ENCODE data around the gene MBLAC1. TPM values are rescaled to one million over a fixed set of nuclear protein-coding genes. Genes with fewer than 3 reads are reported as not detected.
A peak's percentile ranks its signal among the peaks of the same experiment; 100 is the strongest.

The MBLAC1 gene
- total RNA-seq, 1 donor, result 2.2 TPM

GRCh38 chr7:100176096-100177044 is 49.6 kb downstream of the MBLAC1 start:
- TF ChIP-seq, protein P1, sequence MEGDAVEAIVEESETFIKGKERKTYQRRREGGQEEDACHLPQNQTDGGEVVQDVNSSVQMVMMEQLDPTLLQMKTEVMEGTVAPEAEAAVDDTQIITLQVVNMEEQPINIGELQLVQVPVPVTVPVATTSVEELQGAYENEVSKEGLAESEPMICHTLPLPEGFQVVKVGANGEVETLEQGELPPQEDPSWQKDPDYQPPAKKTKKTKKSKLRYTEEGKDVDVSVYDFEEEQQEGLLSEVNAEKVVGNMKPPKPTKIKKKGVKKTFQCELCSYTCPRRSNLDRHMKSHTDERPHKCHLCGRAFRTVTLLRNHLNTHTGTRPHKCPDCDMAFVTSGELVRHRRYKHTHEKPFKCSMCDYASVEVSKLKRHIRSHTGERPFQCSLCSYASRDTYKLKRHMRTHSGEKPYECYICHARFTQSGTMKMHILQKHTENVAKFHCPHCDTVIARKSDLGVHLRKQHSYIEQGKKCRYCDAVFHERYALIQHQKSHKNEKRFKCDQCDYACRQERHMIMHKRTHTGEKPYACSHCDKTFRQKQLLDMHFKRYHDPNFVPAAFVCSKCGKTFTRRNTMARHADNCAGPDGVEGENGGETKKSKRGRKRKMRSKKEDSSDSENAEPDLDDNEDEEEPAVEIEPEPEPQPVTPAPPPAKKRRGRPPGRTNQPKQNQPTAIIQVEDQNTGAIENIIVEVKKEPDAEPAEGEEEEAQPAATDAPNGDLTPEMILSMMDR (IDR thresholded peaks at IDR 0.05; ENCODE audit: extremely low read depth, low read depth, low read length), result no peak
- Histone ChIP-seq H4K20me1 (ENCODE audit: insufficient read depth, low read length) (no peaks in the 10 kb centered on the region), H3K4me1 (ENCODE audit: insufficient read depth, low read length) (peaks cover 5% of the 10 kb centered on the region), H3K79me2 (ENCODE audit: insufficient read depth, low read length) (no peaks in the 10 kb centered on the region), H3K4me3 (ENCODE audit: insufficient read depth, low read length) (peak overlapping the region; percentile 76), H3K36me3 (ENCODE audit: insufficient read depth, low read length) (no peaks in the 10 kb centered on the region), H3K27me3 (ENCODE audit: insufficient read depth, low read length) (peaks cover 9% of the 10 kb centered on the region), H3K27ac (ENCODE audit: low read depth, low read length) (no peak overlapping the region), H3K4me2 (ENCODE audit: insufficient read depth, low read length) (peak overlapping the region; percentile 91), H3K9me3 (ENCODE audit: low read depth, low read length) (no peaks in the 10 kb centered on the region), H2AFZ (ENCODE audit: low read length) (peak overlapping the region; percentile 94)
- DNase-seq (ENCODE audit: insufficient read length, low spot score, missing footprints), result peak; percentile 90

- no peaks in the 10 kb centered on the region for H3K79me2 ChIP-seq (ENCODE audit: insufficient read depth, low read length)
- H2AFZ ChIP-seq (ENCODE audit: low read length), result peak within 1 kb of the TSS; percentile 94
- peaks cover 5% of the 10 kb centered on the region for H3K27me3 ChIP-seq (ENCODE audit: insufficient read depth, low read length)
- DNase-seq (ENCODE audit: insufficient read length, low spot score, missing footprints), result peak; percentile 99
- peaks cover 5% of the 10 kb centered on the region for H3K4me1 ChIP-seq (ENCODE audit: insufficient read depth, low read length)
- peak within 1 kb of the TSS; percentile 91 for H3K4me2 ChIP-seq (ENCODE audit: insufficient read depth, low read length)
- H3K27ac ChIP-seq (ENCODE audit: low read depth, low read length), result no peak within 1 kb of the TSS
- H3K4me3 ChIP-seq (ENCODE audit: insufficient read depth, low read length), result peak within 1 kb of the TSS; percentile 76
- H4K20me1 ChIP-seq (ENCODE audit: insufficient read depth, low read length), result no peaks in the 10 kb centered on the region
- TF ChIP-seq, protein P1 (IDR thresholded peaks at IDR 0.05; ENCODE audit: extremely low read depth, low read depth, low read length), result no peak
- no peaks in the 10 kb centered on the region for H3K36me3 ChIP-seq (ENCODE audit: insufficient read depth, low read length)
- no peaks in the 10 kb centered on the region for H3K9me3 ChIP-seq (ENCODE audit: low read depth, low read length)
Measured at GRCh38 chr7:100177045-100178001, 50.6 kb downstream of the MBLAC1 start, which contains the start of the genes GPC2 and STAG3. Gene GPC2, minus strand, starts transcription at chr7:100177381. Its CDS starts 182 bp downstream, at chr7:100177199. Gene STAG3, plus strand, starts transcription at chr7:100177918. Its CDS starts 2,639 bp downstream, at chr7:100180557.

Small RNA genes lying within 50 kb of the gene (small RNA-seq; reads per million reads assigned to genes)
- gene MIR106B (7,662 reads per million, percentile 100 among the genes with 10 or more reads in this experiment), gene MIR25 (3,025 reads per million, percentile 99 among the genes with 10 or more reads in this experiment), gene MIR93 (5,748 reads per million, percentile 100 among the genes with 10 or more reads in this experiment)

Other genes starting within 250 kb of the MBLAC1 start
- 0.29 and 0.72 TPM in 2 replicates for gene OR2AE1, start 249.9 kb upstream of the MBLAC1 start, total RNA-seq
- gene TRIM4, start 207.4 kb upstream of the MBLAC1 start, total RNA-seq, result 26.4 and 29.5 TPM in 2 replicates
- gene GJC3, start 197.3 kb upstream of the MBLAC1 start, total RNA-seq, result not detected in 2 replicates
- not detected in 2 replicates for gene AZGP1, start 150.9 kb upstream of the MBLAC1 start, total RNA-seq
- 46.0 and 46.3 TPM in 2 replicates for gene ZKSCAN1, start 111.4 kb upstream of the MBLAC1 start, total RNA-seq
- 9.8 and 10.9 TPM in 2 replicates for gene ZSCAN21, start 77.2 kb upstream of the MBLAC1 start, total RNA-seq
- 30.4 and 33.9 TPM in 2 replicates for gene ZNF3, start 45.2 kb upstream of the MBLAC1 start, total RNA-seq
- gene COPS6, start 38.0 kb upstream of the MBLAC1 start, total RNA-seq, result 42.4 and 45.6 TPM in 2 replicates
- 28.6 and 31.2 TPM in 2 replicates for gene MCM7, start 25.6 kb upstream of the MBLAC1 start, total RNA-seq
- gene AP4M1, start 25.3 kb upstream of the MBLAC1 start, total RNA-seq, result 19.5 and 20.0 TPM in 2 replicates
- 33.3 and 36.2 TPM in 2 replicates for gene TAF6, start 7.6 kb upstream of the MBLAC1 start, total RNA-seq
- 24.2 and 25.0 TPM in 2 replicates for gene CNPY4, start 7.3 kb upstream of the MBLAC1 start, total RNA-seq
- gene LAMTOR4, start 22.0 kb downstream of the MBLAC1 start, total RNA-seq, result 63.7 and 70.7 TPM in 2 replicates
- 7.1 and 8.0 TPM in 2 replicates for gene TRAPPC14, start 31.8 kb downstream of the MBLAC1 start, total RNA-seq
- gene GAL3ST4, start 41.6 kb downstream of the MBLAC1 start, total RNA-seq, result 1.1 and 2.7 TPM in 2 replicates
- 1.4 and 1.8 TPM in 2 replicates for gene GPC2, start 50.4 kb downstream of the MBLAC1 start, total RNA-seq
- gene STAG3, start 51.0 kb downstream of the MBLAC1 start, total RNA-seq, result 0.59 and 1.4 TPM in 2 replicates
- gene PVRIG, start 93.0 kb downstream of the MBLAC1 start, total RNA-seq, result not detected in 2 replicates
- gene SPDYE3, start 180.7 kb downstream of the MBLAC1 start, total RNA-seq, result under 0.01 TPM in 1 of 2 replicates, not detected in the other
- gene PILRB, start 231.2 kb downstream of the MBLAC1 start, total RNA-seq, result 10.9 and 14.8 TPM in 2 replicates
- 0.36 and 0.59 TPM in 2 replicates for gene PILRA, start 246.5 kb downstream of the MBLAC1 start, total RNA-seq

Measured in osteoblast (primary cell).